HepG2 (cell line): Measurements from ENCODE around the gene MAGI1. TPM values are rescaled to one million over a fixed set of nuclear protein-coding genes. Genes with fewer than 3 reads are reported as not detected.

ENCODE experiments used
- ATAC-seq: fragments of 200-7000 bp; cut with Tn5 transposase; 3 replicates; pipeline ENCODE4 v1.9.1; 2020; ENCODE audit warnings: mild to moderate bottlenecking, moderate library complexity
- BruUV-seq: library from RNA; stranded (reverse); fragments of 400-500 nt; replicated peaks from 2 replicates; lab custom pipeline; 2021; lab: Mats Ljungman, UMichigan
- CTCF ChIA-PET: fragments of 300-600 bp; formaldehyde crosslinking; extraction: SDS; loops from one replicate; lab custom pipeline; 2021; ENCODE audit warnings: low total read pairs, inconsistent platforms, low intra/inter-chr PET ratio; lab: Yijun Ruan, JAX
- POLR2A ChIA-PET: fragments of 350-600 bp; sonication (Branson Sonifier 250); formaldehyde crosslinking; loops from one replicate; lab custom pipeline; 2020; ENCODE audit warnings: antibody characterized with exemption, inconsistent platforms; lab: Yijun Ruan, JAX
- DNase-seq: peaks from one replicate; pipeline ENCODE4 v3.0.0-alpha.2; 2015; ENCODE audit warnings: low spot score
- FAIRE-seq: peaks from 3 replicates; lab custom pipeline; 2011; peaks lifted over from hg19 to GRCh38; lab: Jason Lieb, UNC
- H2AFZ ChIP-seq: one replicate; pipeline ENCODE4 v1.6.1; 2011; ENCODE audit warnings: low read length, inconsistent platforms
- H3K27ac ChIP-seq: fragments of 300-600 bp; 3 replicates; pipeline ENCODE4 v1.8.0; 2011; ENCODE audit warnings: mixed run types, mild to moderate bottlenecking, mixed read lengths, low read length, inconsistent platforms; ENCODE audit not compliant: insufficient read depth; ENCODE audit errors: extremely low read length
- H3K27me3 ChIP-seq, 2 experiments: fragments of 200-600 bp in 1 of 2; 2 replicates in 1 of 2; 3 replicates in 1 of 2; pipeline versions ENCODE4 v1.6.0 to v1.8.0; 2011; ENCODE audit warnings: low read length in 2 of 2, mild to moderate bottlenecking in 2 of 2, moderate library complexity in 2 of 2, inconsistent platforms in 1 of 2; ENCODE audit not compliant: insufficient read depth in 2 of 2, control insufficient read depth in 1 of 2
- H3K36me3 ChIP-seq, 2 experiments: fragments of 200-600 bp in 1 of 2; replicated peaks in 1 of 2; 2 replicates in 1 of 2; 3 replicates in 1 of 2; pipeline versions ENCODE4 v1.5.1 to v1.8.0; 2011; ENCODE audit warnings: low read length in 2 of 2, inconsistent platforms in 1 of 2; ENCODE audit not compliant: insufficient read depth in 2 of 2, control insufficient read depth in 1 of 2
- H3K4me1 ChIP-seq: 2 replicates; pipeline ENCODE4 v1.5.1; 2012; ENCODE audit warnings: low read length, inconsistent platforms; ENCODE audit not compliant: insufficient read depth
- H3K4me2 ChIP-seq: 2 replicates; pipeline ENCODE4 v1.6.0; 2011; ENCODE audit warnings: low read depth, low read length, inconsistent platforms
- H3K4me3 ChIP-seq, 3 experiments: fragments of 200-600 bp in 1 of 3; sonication (generic), shearing (Covaris generic) in 1 of 3; replicated peaks in 1 of 3; 2 replicates each; pipeline ENCODE4 v1.5.1; 2011 to 2016; ENCODE audit warnings: low read length in 3 of 3, inconsistent platforms in 2 of 3, low read depth in 2 of 3, mild to moderate bottlenecking in 2 of 3, control low read depth in 1 of 3, mixed read lengths in 1 of 3; ENCODE audit not compliant: insufficient read depth in 1 of 3
- H3K79me2 ChIP-seq: one replicate; pipeline ENCODE4 v1.6.1; 2011; ENCODE audit warnings: low read length, inconsistent platforms; ENCODE audit not compliant: insufficient read depth
- H3K9ac ChIP-seq: 2 replicates; pipeline ENCODE4 v1.6.0; 2011; ENCODE audit warnings: mild to moderate bottlenecking, low read depth, low read length, inconsistent platforms; ENCODE audit not compliant: insufficient read depth
- H3K9me3 ChIP-seq: 2 replicates; pipeline ENCODE4 v1.5.1; 2012; ENCODE audit warnings: mild to moderate bottlenecking, low read length
- H4K20me1 ChIP-seq: 2 replicates; pipeline ENCODE4 v1.6.0; 2011; ENCODE audit warnings: inconsistent platforms, mild to moderate bottlenecking, low read length, moderate library complexity; ENCODE audit not compliant: insufficient read depth
- HNRNPL ChIP-seq: fragments of 200-400 bp; formaldehyde crosslinking; IDR thresholded peaks from 2 replicates; pipeline ENCODE4 v1.6.1; 2017; ENCODE audit warnings: mild to moderate bottlenecking, low read depth, low read length
- HOXD1 ChIP-seq: sonication (generic); formaldehyde crosslinking; IDR thresholded peaks from 2 replicates; pipeline ENCODE4 v1.5.0; 2020; ENCODE audit warnings: missing genetic modification reagents
- LRRFIP1 ChIP-seq: sonication (generic); formaldehyde crosslinking; conservative IDR thresholded peaks from 2 replicates; pipeline ENCODE4 v1.4.0; 2020; ENCODE audit warnings: missing genetic modification reagents
- NCOR1 ChIP-seq: fragments of 200-600 bp; sonication (generic); IDR thresholded peaks from 2 replicates; pipeline ENCODE4 v1.7.0; 2017; ENCODE audit warnings: antibody characterized with exemption, low read length, borderline replicate concordance
- REPIN1 ChIP-seq: sonication (generic); formaldehyde crosslinking; IDR thresholded peaks from 2 replicates; pipeline ENCODE4 v1.8.0; 2022; ENCODE audit warnings: missing genetic modification reagents, low read depth, mild to moderate bottlenecking, borderline replicate concordance
- RFX5 ChIP-seq: IDR thresholded peaks from 2 replicates; pipeline ENCODE4 v1.6.1; 2011; ENCODE audit warnings: low read depth, low read length, improper control_type of control experiment
- SP2 ChIP-seq: sonication (generic); formaldehyde crosslinking; IDR thresholded peaks from 2 replicates; pipeline ENCODE4 v1.5.1; 2020; ENCODE audit warnings: mild to moderate bottlenecking, missing genetic modification reagents
- TFDP1 ChIP-seq: IDR thresholded peaks from 2 replicates; pipeline ENCODE4 v1.6.1; 2016; ENCODE audit warnings: missing compliant biosample characterization, missing genetic modification reagents, borderline replicate concordance
- ZBTB46 ChIP-seq: sonication (generic); formaldehyde crosslinking; IDR thresholded peaks from 2 replicates; pipeline ENCODE4 v1.4.0; 2020; ENCODE audit warnings: mild to moderate bottlenecking, missing genetic modification reagents, borderline replicate concordance
- ZNF207 ChIP-seq: fragments of 450-650 bp; IDR thresholded peaks from 2 replicates; pipeline ENCODE4 v1.6.1; 2016; ENCODE audit warnings: antibody characterized with exemption, borderline replicate concordance
- ZNF549 ChIP-seq: sonication (generic); formaldehyde crosslinking; IDR thresholded peaks from 2 replicates; pipeline ENCODE4 v1.5.0; 2020; ENCODE audit warnings: missing genetic modification reagents
- ZNF747 ChIP-seq: sonication (generic); formaldehyde crosslinking; IDR thresholded peaks from 2 replicates; pipeline ENCODE4 v1.8.1; 2023; ENCODE audit warnings: missing genetic modification reagents, mild to moderate bottlenecking, borderline replicate concordance
- ZNF841 ChIP-seq: sonication (generic); formaldehyde crosslinking; IDR thresholded peaks from 2 replicates; pipeline ENCODE4 v1.8.1; 2023; ENCODE audit warnings: missing genetic modification reagents, borderline replicate concordance
- ZNF883 ChIP-seq: sonication (generic); formaldehyde crosslinking; IDR thresholded peaks from 2 replicates; pipeline ENCODE4 v1.5.1; 2020; ENCODE audit warnings: mild to moderate bottlenecking, missing genetic modification reagents; ENCODE audit errors: not compliant biosample characterization
- ZSCAN22 ChIP-seq: sonication (generic); formaldehyde crosslinking; IDR thresholded peaks from 2 replicates; pipeline ENCODE4 v1.4.0; 2020; ENCODE audit warnings: mild to moderate bottlenecking, missing genetic modification reagents
- WGBS: methylation state at CpG from one replicate; pipeline ENCODE4 v1.1.6; 2017; ENCODE audit warnings: low lambda C conversion rate; 5-methylcytosine and 5-hydroxymethylcytosine counted together
- in situ Hi-C: cut with HindIII; loops from 2 replicates; pipeline ENCODE4 v1.10.0; 2017; ENCODE audit warnings: low pct_unique_long_range_greater_than_20kb; ENCODE audit not compliant: extremely low pct_ligation_motif_present
- intact Hi-C: fragments of 100-400 bp; cut with micrococcal nuclease; formaldehyde crosslinking; loops from one replicate; pipeline ENCODE4 v1.10.0; 2022; ENCODE audit not compliant: unreplicated experiment
- polyA plus RNA-seq, 8 experiments: library from polyadenylated mRNA; depleted of rRNA in 3 of 8; stranded (reverse) in 7 of 8; unstranded in 1 of 8; fragments of >200 nt; fragmentation: Illumina TruSeq in 4 of 8; extraction: Trizol in 4 of 8; gene quantifications; 2 replicates each; pipeline versions ENCODE4 v1.2.1 to v1.2.3, GENCODE V29; 2011 to 2016; ENCODE audit warnings: low read depth in 4 of 8, missing spikeins in 1 of 8, mixed read lengths in 1 of 8; ENCODE audit not compliant: insufficient read depth in 1 of 8
- total RNA-seq, 5 experiments: library from RNA; depleted of rRNA; stranded (reverse); fragments of >200 nt; fragmentation: Illumina TruSeq; extraction: Trizol; gene quantifications; 2 replicates each; pipeline ENCODE4 v1.2.3, GENCODE V29; 2016; ENCODE audit warnings: low read depth in 1 of 5

MAGI1 gene
- total and polyA plus RNA-seq, 2 of the 13 experiments (the other 11 are each of a cell fraction or from before 2014, with no cell fraction given) = 22.2 to 26.0 TPM

DNA sequence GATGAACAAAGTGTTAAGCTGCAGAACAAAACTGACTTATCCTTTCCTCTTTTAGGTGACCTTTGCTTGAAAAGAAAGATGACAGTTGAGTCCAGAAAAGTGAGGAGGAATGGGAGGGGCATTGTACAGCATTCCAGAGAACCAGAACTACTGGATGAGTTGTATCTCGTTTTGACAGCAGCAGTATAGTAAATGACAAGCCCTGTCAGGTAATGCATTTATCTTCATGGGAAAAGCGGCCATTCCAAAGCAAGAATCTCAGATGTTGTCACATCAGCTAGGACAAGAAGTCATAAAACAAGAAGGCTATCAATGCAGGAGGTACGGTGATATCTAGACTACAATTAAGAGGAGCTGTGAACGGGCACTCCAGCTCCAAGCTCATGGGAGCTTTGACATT lies 421.5 kb downstream of the MAGI1 start:
- ChIA-PET CTCF (no interaction called here), POLR2A (no interaction called here)
- no peaks in the 10 kb centered on the region for H3K27me3 ChIP-seq
- H4K20me1 ChIP-seq = peaks cover 7% of the 10 kb centered on the region; the same call in 1 of the 2 replicates
- no peak overlapping the region for H3K9ac ChIP-seq
- H3K9me3 ChIP-seq = no peaks in the 10 kb centered on the region
- no peaks in the 10 kb centered on the region for H3K4me1 ChIP-seq
- no peak for DNase-seq
- H3K79me2 ChIP-seq = no peaks in the 10 kb centered on the region
- BruUV-seq = no TSS peak
- H2AFZ ChIP-seq = no peak overlapping the region
- H3K4me3 ChIP-seq = no peak overlapping the region
- no peak overlapping the region for H3K27ac ChIP-seq
- intact Hi-C loops = no loop called here
- no peak for TF ChIP-seq TFDP1 (CRISPR knock-in tag)
- TF ChIP-seq HNRNPL = no peak
- no peak for TF ChIP-seq ZNF207
- no peak for TF ChIP-seq ZNF549 (CRISPR knock-in tag)
- no peak for TF ChIP-seq ZSCAN22
- no peak for TF ChIP-seq HOXD1 (CRISPR knock-in tag)
- TF ChIP-seq, all 625 proteins: peak for 0
- FAIRE-seq = no peak
- Histone ChIP-seq H3K36me3 (peaks cover 0 to 19% of the 10 kb centered on the region in 2 experiments; a peak in 2 of 5 replicates), H3K4me2 (no peak overlapping the region)
- 96% methylated on average over 4 of the region's 4 CpGs for WGBS
- in situ Hi-C loops = no loop called here
- no peak for ATAC-seq

DNA sequence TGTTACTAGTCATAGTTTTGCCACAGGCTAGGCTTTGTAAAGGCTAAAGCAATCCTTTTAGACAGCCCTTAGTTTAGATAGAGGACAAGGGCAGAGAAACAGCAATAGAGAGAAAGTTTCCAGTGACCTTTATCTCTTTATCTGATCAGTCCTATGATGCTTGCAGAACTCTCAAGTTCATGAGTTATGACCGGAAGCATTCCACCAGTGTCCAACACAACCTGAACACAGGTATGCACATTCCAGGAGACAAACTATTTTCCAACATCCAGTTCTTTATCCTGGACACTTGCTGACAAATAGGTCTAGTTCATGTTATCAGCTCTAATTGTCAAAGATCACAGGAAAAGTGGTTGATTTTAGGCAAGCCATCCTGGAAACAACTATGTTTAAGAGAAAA lies 422.2 kb downstream of the MAGI1 start:
- Histone ChIP-seq H4K20me1 (peaks cover 13% of the 10 kb centered on the region; the same call in 1 of the 2 replicates), H3K36me3 (peaks cover 0 to 13% of the 10 kb centered on the region in 2 experiments; a peak in 2 of 5 replicates), H2AFZ (no peak overlapping the region), H3K27me3 (no peaks in the 10 kb centered on the region), H3K9me3 (no peaks in the 10 kb centered on the region), H3K4me1 (no peaks in the 10 kb centered on the region), H3K9ac (no peak overlapping the region), H3K4me3 (no peak overlapping the region), H3K4me2 (no peak overlapping the region), H3K27ac (no peak overlapping the region), H3K79me2 (no peaks in the 10 kb centered on the region)
- intact Hi-C loops (no loop called here), in situ Hi-C loops (no loop called here)
- DNase-seq (no peak), ATAC-seq (no peak), FAIRE-seq (no peak)
- BruUV-seq = no TSS peak
- ChIA-PET CTCF (no interaction called here), POLR2A (no interaction called here)
- 100% methylated on average over 1 of the region's 1 CpG for WGBS
- TF ChIP-seq SP2 (CRISPR knock-in tag) (no peak), LRRFIP1 (CRISPR knock-in tag) (no peak), RFX5 (no peak), ZNF747 (no peak), ZBTB46 (CRISPR knock-in tag) (no peak), REPIN1 (CRISPR knock-in tag) (no peak), ZNF841 (CRISPR knock-in tag) (no peak), NCOR1 (no peak), ZNF883 (CRISPR knock-in tag) (no peak)
